Measurements from ENCODE around the gene TRIM56. TPM values are rescaled to one million over a fixed set of nuclear protein-coding genes. Genes with fewer than 3 reads are reported as not detected.

Gene TRIM56
- total and polyA plus RNA-seq, 2 donors = 13.5 to 15.4 TPM

DNA sequence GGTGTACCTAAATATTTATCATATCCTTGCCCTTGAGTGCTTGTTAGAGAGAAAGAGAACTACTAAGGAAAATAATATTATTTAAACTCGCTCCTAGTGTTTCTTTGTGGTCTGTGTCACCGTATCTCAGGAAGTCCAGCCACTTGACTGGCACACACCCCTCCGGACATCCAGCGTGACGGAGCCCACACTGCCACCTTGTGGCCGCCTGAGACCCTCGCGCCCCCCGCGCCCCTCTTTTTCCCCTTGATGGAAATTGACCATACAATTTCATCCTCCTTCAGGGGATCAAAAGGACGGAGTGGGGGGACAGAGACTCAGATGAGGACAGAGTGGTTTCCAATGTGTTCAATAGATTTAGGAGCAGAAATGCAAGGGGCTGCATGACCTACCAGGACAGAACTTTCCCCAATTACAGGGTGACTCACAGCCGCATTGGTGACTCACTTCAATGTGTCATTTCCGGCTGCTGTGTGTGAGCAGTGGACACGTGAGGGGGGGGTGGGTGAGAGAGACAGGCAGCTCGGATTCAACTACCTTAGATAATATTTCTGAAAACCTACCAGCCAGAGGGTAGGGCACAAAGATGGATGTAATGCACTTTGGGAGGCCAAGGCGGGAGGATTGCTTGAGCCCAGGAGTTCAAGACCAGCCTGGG, 53.1 kb downstream of the TRIM56 start:
- DNase-seq (ENCODE audit: extremely low spot score) = no peak
- H3K27ac ChIP-seq (ENCODE audit: low read depth) = no peak overlapping the region
- 9% methylated on average over 16 of the region's 16 CpGs for WGBS
- no peak overlapping the region for H3K4me3 ChIP-seq (ENCODE audit: low read depth, low read length)
- H3K4me1 ChIP-seq (ENCODE audit: insufficient read depth) = peaks cover 1% of the 10 kb centered on the region
- no peaks in the 10 kb centered on the region for H3K36me3 ChIP-seq (ENCODE audit: insufficient read depth)

DNA sequence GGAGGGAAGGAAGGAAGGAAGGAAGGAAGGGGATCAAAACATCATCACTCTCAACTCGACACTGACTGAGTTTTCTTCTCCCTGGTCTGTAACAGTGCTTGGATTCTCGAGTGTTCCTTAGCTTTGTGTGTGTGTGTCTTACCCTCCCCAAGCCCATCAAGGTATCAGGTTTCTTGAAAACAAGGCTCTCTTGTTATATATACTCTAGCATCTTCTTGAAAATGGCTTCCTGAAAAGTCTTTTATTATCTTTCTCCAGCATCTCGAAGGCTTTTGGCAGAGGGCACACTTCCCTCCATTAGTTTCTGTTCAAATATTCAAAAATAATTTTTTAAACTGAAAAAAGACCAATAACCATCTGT, 55.0 kb downstream of the TRIM56 start:
- H3K4me3 ChIP-seq (ENCODE audit: low read depth, low read length) = no peak overlapping the region
- peaks cover 1% of the 10 kb centered on the region for H3K4me1 ChIP-seq (ENCODE audit: insufficient read depth)
- no peak overlapping the region for H3K27ac ChIP-seq (ENCODE audit: low read depth)
- no peak for DNase-seq (ENCODE audit: extremely low spot score)
- WGBS = 20% methylated on average over 3 of the region's 3 CpGs
- H3K36me3 ChIP-seq (ENCODE audit: insufficient read depth) = no peaks in the 10 kb centered on the region

DNA sequence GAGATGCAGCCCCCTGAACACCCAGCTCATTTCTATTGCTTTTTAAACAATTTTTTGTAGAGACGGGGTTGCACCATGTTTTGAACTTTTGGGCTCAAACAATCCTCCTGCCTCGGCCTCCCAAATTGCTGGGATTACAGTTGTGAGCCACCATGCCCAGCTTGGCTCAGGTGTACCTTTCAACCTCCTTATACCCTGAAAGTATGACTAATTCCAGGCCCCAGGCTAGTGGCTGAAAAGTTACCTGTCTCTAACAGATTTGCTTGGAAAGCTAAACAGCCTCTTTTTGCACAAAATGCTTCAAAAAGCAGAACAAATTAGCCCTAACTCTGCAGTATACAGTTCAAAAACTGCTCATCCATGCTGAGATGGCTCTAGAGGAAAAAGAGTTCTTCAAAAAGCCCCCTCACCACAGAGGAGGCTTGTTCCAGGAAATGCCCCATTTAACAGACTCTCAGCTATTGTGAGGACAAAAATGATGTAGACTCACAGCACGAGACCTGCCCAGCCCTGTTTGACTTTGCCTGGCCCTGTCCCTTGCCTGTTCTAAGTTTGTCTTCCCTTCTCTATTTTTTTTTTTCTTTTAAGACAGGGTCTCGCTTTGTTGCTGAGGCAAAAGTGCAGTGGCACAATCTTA, 55.6 kb downstream of the TRIM56 start:
- H3K36me3 ChIP-seq (ENCODE audit: insufficient read depth) = no peaks in the 10 kb centered on the region
- peaks cover 1% of the 10 kb centered on the region for H3K4me1 ChIP-seq (ENCODE audit: insufficient read depth)
- DNase-seq (ENCODE audit: extremely low spot score) = no peak
- WGBS = 86% methylated on average over 4 of the region's 4 CpGs
- no peak overlapping the region for H3K27ac ChIP-seq (ENCODE audit: low read depth)
- H3K4me3 ChIP-seq (ENCODE audit: low read depth, low read length) = no peak overlapping the region

Other genes with a start within 250 kb of the TRIM56 start
- gene SLC12A9, start 232.8 kb upstream of the TRIM56 start, total RNA-seq = 13.6 TPM
- gene SLC12A9, start 232.8 kb upstream of the TRIM56 start, polyA plus RNA-seq = 29.0 TPM
- 38.0 TPM for gene TRIP6, start 218.1 kb upstream of the TRIM56 start, total RNA-seq
- 80.0 TPM for gene TRIP6, start 218.1 kb upstream of the TRIM56 start, polyA plus RNA-seq
- gene SRRT, start 210.4 kb upstream of the TRIM56 start, total RNA-seq = 31.2 TPM
- 69.9 TPM for gene SRRT, start 210.4 kb upstream of the TRIM56 start, polyA plus RNA-seq
- gene UFSP1, start 195.8 kb upstream of the TRIM56 start, total RNA-seq = 2.6 TPM
- 6.2 TPM for gene UFSP1, start 195.8 kb upstream of the TRIM56 start, polyA plus RNA-seq
- 4.0 TPM for gene ACHE, start 189.6 kb upstream of the TRIM56 start, total RNA-seq
- gene ACHE, start 189.6 kb upstream of the TRIM56 start, polyA plus RNA-seq = 4.3 TPM
- not detected for gene MUC3A, start 135.9 kb upstream of the TRIM56 start, total RNA-seq
- 0.23 TPM for gene MUC3A, start 135.9 kb upstream of the TRIM56 start, polyA plus RNA-seq
- gene MUC12, start 115.9 kb upstream of the TRIM56 start, total RNA-seq = 1.1 TPM
- gene MUC12, start 115.9 kb upstream of the TRIM56 start, polyA plus RNA-seq = 2.1 TPM
- gene MUC17, start 65.4 kb upstream of the TRIM56 start, total RNA-seq = not detected
- not detected for gene MUC17, start 65.4 kb upstream of the TRIM56 start, polyA plus RNA-seq
- gene SERPINE1, start 41.6 kb downstream of the TRIM56 start, total RNA-seq = 3.1 TPM
- gene SERPINE1, start 41.6 kb downstream of the TRIM56 start, polyA plus RNA-seq = 45.6 TPM
- 40.8 TPM for gene AP1S1, start 69.0 kb downstream of the TRIM56 start, total RNA-seq
- 41.0 TPM for gene AP1S1, start 69.0 kb downstream of the TRIM56 start, polyA plus RNA-seq
- not detected for gene VGF, start 80.1 kb downstream of the TRIM56 start, total RNA-seq
- 0.18 TPM for gene VGF, start 80.1 kb downstream of the TRIM56 start, polyA plus RNA-seq
- not detected for gene NAT16, start 94.8 kb downstream of the TRIM56 start, total RNA-seq
- gene NAT16, start 94.8 kb downstream of the TRIM56 start, polyA plus RNA-seq = not detected
- not detected for gene MOGAT3, start 115.6 kb downstream of the TRIM56 start, total RNA-seq
- gene MOGAT3, start 115.6 kb downstream of the TRIM56 start, polyA plus RNA-seq = not detected
- 24.8 TPM for gene PLOD3, start 132.1 kb downstream of the TRIM56 start, total RNA-seq
- 57.6 TPM for gene PLOD3, start 132.1 kb downstream of the TRIM56 start, polyA plus RNA-seq
- 59.5 TPM for gene ZNHIT1, start 132.7 kb downstream of the TRIM56 start, total RNA-seq
- gene ZNHIT1, start 132.7 kb downstream of the TRIM56 start, polyA plus RNA-seq = 77.5 TPM
- gene CLDN15, start 152.3 kb downstream of the TRIM56 start, total RNA-seq = 5.3 TPM
- gene CLDN15, start 152.3 kb downstream of the TRIM56 start, polyA plus RNA-seq = 15.2 TPM
- 66.7 TPM for gene FIS1, start 159.6 kb downstream of the TRIM56 start, total RNA-seq
- 247 TPM for gene FIS1, start 159.6 kb downstream of the TRIM56 start, polyA plus RNA-seq
- 28.2 TPM for gene IFT22, start 236.3 kb downstream of the TRIM56 start, total RNA-seq
- 32.9 TPM for gene IFT22, start 236.3 kb downstream of the TRIM56 start, polyA plus RNA-seq

Measured in urinary bladder (tissue), 4 donors.